ENCODE data around the gene NLRP3. TPM values are rescaled to one million over a fixed set of nuclear protein-coding genes. Genes with fewer than 3 reads are reported as not detected.

Gene NLRP3
- total and polyA plus RNA-seq, 4 donors = 1.3 to 27.9 (median 5.6) TPM

- Histone ChIP-seq H3K4me1 (ENCODE audit: control insufficient read depth in 5 of 5, insufficient read depth in 5 of 5, low read length in 5 of 5) (no peaks in the 10 kb centered on the region), H3K4me3 (no peak overlapping the region), H3K36me3 (ENCODE audit: control insufficient read depth in 4 of 4, insufficient read depth in 4 of 4, low read length in 4 of 4) (no peaks in the 10 kb centered on the region), H3K27ac (ENCODE audit: low read depth in 1 of 2, low read length in 1 of 2) (no peak overlapping the region), H3K27me3 (ENCODE audit: control insufficient read depth in 3 of 3, insufficient read depth in 3 of 3, low read length in 2 of 3) (peaks cover 0 to 25% (median 0%) of the 10 kb centered on the region in 3 donors), H3K9me3 (ENCODE audit: control insufficient read depth in 4 of 4, insufficient read depth in 3 of 4, low read length in 3 of 4) (peaks cover 0 to 8% (median 0%) of the 10 kb centered on the region in 4 donors), H3K9ac (ENCODE audit: insufficient read depth in 1 of 2, low read length in 2 of 2) (no peak overlapping the region)
- no peak for DNase-seq
- 84 to 85% methylated on average over 11 of the region's 11 CpGs for WGBS, 2 donors
- TF ChIP-seq CTCF (IDR thresholded peaks at IDR 0.05; ENCODE audit: control extremely low read depth, extremely low read depth) = no peak
- no peak for ATAC-seq (ENCODE audit: insufficient read depth, low FRiP score)
These were observed 38.0 kb downstream of the NLRP3 start for GRCh38 chr1:247453997-247454396.

DNA sequence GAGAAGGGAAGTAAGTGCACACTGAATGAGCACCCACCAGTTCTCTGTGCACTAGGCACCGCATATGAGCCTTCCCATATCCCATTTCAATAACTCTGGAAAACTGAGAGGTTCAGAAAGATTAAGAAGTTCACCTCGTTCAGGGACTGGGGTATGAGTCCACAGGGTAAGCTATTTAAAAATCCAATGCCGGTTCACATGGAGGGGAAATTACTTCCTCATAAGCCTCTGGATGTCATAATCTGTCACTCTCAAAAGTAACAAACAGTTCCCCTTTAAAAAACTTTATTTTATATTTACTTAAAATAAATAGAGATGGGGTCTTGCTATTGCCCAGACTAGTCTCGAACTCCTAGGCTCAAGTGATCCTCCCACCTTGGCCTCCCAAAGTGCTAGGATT is 40.0 kb downstream of the NLRP3 start:
- Histone ChIP-seq H3K27me3 (ENCODE audit: control insufficient read depth in 3 of 3, insufficient read depth in 3 of 3, low read length in 2 of 3) (peaks cover 0 to 25% (median 0%) of the 10 kb centered on the region in 3 donors), H3K9ac (ENCODE audit: insufficient read depth in 1 of 2, low read length in 2 of 2) (no peak overlapping the region), H3K4me3 (no peak overlapping the region), H3K4me1 (ENCODE audit: control insufficient read depth in 5 of 5, insufficient read depth in 5 of 5, low read length in 5 of 5) (no peaks in the 10 kb centered on the region), H3K36me3 (ENCODE audit: control insufficient read depth in 4 of 4, insufficient read depth in 4 of 4, low read length in 4 of 4) (no peaks in the 10 kb centered on the region), H3K27ac (ENCODE audit: low read depth in 1 of 2, low read length in 1 of 2) (no peak overlapping the region), H3K9me3 (ENCODE audit: control insufficient read depth in 4 of 4, insufficient read depth in 3 of 4, low read length in 3 of 4) (peaks cover 0 to 8% (median 0%) of the 10 kb centered on the region in 4 donors)
- no peak for TF ChIP-seq CTCF (IDR thresholded peaks at IDR 0.05; ENCODE audit: control extremely low read depth, extremely low read depth)
- ATAC-seq (ENCODE audit: insufficient read depth, low FRiP score) = no peak
- no peak for DNase-seq
- 48 to 57% methylated on average over 4 of the region's 4 CpGs for WGBS, 2 donors

DNA sequence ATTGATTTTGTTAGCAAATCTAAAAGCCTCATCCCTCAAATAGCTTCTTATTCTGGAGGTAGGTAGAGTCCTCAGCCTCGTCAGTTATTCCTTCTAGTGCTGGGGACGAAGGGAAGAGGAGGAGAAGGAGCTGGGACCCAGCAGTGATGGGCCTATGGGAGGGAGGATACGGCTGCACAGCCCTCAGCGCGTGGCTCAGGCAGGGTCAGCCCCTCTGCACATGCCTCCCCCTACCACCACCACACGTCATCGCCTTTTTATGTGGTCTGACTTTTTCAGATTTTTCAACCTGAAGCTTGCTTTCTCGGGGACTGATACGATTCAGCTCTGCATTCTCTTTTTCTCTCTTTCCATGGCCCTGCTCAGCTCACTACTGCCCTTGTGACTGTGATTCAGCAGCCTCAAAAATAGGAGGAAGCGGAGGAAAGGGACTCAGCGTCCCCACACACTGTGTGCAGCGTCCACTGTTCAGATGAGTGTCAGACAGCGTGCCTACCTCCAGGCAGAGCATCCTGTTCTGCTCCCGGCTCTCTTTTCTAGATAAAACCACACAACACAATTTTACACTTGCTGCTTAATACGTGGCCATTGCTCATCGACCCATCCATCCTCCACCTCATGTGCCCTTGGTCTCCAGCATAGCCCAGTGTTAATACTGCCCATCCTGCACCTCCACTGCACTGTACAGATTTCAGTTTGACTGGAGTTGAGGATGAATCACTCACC is 41.1 kb downstream of the NLRP3 start:
- peaks cover 0 to 20% (median 0%) of the 10 kb centered on the region in 3 donors for H3K27me3 ChIP-seq (ENCODE audit: control insufficient read depth in 3 of 3, insufficient read depth in 3 of 3, low read length in 2 of 3)
- no peaks in the 10 kb centered on the region for H3K36me3 ChIP-seq (ENCODE audit: control insufficient read depth in 4 of 4, insufficient read depth in 4 of 4, low read length in 4 of 4)
- no peak overlapping the region for H3K9ac ChIP-seq (ENCODE audit: insufficient read depth in 1 of 2, low read length in 2 of 2)
- 49 to 62% methylated on average over 16 of the region's 16 CpGs for WGBS, 2 donors
- ATAC-seq (ENCODE audit: insufficient read depth, low FRiP score) (no peak), DNase-seq (no peak)
- H3K4me3 ChIP-seq = no peak overlapping the region
- H3K4me1 ChIP-seq (ENCODE audit: control insufficient read depth in 5 of 5, insufficient read depth in 5 of 5, low read length in 5 of 5) = no peaks in the 10 kb centered on the region
- no peak overlapping the region for H3K27ac ChIP-seq (ENCODE audit: low read depth in 1 of 2, low read length in 1 of 2)
- peaks cover 0 to 3% (median 0%) of the 10 kb centered on the region in 4 donors for H3K9me3 ChIP-seq (ENCODE audit: control insufficient read depth in 4 of 4, insufficient read depth in 3 of 4, low read length in 3 of 4)
- no peak for TF ChIP-seq CTCF (IDR thresholded peaks at IDR 0.05; ENCODE audit: control extremely low read depth, extremely low read depth)
